NCI-H510A (cell line): Measurements from ENCODE around the gene BBX.

Source experiments
- DNase-seq: peaks from one replicate; lab custom pipeline; 2025; lab: John Stamatoyannopoulos, UW

Gene BBX

DNA sequence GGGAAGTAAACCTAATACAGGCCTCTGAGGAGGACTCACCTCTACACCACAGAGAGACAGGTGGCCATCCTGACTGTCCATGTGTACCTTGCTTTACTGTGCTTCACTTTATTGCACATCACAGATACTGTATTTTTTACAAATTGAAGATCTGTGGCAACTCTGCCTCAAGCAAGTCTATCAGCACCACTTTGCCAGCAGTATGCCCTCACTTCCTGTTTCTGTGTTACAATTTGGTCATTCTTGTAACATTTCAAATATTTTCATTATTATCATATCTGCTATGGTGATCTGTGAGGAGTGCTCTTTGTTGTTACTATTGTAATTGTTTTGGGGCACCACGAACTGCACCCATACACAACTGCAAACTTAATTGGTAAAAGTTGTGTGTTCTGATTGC lies 78.0 kb downstream of the BBX start:
- DNase-seq = no peak

DNA sequence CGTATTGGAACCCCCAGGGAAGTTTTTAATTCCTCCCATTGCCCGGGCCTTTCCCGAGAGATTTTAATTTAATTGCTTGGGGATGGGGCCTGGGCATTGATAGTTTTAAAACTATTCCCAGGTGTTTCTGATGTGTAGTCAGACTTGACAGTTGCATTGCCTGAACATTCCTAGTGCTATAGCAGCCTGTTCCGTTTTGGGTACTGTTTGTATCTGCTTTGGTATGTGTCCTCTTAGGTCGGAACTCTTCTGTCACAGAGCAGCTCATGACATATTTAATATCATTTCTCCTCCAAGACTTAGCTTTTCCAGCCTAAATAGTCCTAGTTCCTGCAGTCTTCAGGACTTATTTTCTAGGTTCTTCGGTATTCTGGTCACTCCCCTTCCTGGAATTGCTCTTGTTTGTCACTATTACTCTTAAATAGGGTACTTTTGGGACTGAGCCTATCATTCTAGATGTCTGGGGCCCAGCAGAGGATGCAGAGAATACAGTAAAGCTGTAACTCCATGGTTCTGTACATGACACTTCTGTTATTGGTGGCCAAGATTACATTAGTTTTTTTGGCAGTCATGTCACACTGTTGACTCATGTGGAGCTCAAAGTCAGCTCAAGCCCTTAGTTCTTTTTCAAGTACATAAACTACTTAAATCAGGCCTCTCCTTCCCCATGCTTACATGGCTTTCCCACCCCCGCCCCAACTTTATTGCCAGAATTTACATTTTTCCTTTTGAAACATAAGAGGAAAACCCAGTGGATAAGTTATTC lies 81.5 kb downstream of the BBX start:
- DNase-seq = no peak

DNA sequence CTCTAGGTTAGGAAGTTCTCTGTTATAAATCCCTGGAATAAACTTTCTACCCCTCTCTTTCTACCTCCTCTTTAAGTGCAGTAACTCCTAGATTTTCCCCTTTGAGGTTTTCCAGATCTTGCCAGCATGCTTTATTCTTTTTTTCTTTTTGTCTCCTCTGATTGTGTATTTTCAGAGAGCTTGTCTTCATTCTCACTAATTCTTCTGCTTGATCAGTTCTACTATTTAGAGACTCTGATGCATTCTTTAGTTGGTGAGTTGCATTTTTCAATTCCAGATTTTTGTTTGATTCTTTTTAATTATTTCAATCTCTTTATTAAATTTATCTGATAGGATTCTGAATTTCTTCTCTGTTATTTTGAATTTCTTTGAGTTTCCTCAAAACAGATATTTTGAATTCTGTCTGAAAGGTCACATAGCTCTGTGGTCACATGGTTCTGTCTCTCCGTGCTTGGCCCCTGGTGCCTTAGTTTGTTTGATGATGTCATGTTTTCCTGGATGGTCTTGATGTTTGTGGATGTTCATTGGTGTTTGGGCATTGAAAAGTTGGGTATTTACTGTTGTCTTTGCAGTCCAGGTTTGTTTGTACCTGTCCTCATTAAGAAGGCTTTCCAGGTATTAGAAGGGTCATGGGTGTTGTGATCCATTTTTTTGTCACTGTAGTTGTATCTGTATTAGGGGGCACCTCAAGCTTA lies 89.2 kb downstream of the BBX start:
- DNase-seq = no peak

DNA sequence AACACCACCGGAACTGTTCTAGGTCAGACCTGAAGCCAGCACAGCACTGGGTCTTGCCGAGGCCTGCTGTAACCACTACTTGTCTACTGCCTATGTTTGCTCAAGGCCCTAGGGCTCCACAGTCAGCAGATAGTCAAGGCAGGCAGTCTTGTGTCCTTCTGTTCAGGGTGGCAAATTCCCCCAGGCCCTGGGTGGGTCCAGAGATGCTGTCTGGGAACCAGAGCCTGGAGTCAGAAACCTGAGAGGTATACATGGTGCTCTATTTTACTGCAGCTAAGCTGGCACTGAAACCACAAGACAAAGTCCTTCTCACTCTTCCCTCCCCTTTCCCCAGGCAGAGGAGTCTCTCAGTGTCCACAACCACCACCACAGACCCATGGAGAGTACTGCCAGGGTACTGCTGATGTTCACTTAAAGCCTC lies 89.9 kb downstream of the BBX start:
- DNase-seq = no peak

DNA sequence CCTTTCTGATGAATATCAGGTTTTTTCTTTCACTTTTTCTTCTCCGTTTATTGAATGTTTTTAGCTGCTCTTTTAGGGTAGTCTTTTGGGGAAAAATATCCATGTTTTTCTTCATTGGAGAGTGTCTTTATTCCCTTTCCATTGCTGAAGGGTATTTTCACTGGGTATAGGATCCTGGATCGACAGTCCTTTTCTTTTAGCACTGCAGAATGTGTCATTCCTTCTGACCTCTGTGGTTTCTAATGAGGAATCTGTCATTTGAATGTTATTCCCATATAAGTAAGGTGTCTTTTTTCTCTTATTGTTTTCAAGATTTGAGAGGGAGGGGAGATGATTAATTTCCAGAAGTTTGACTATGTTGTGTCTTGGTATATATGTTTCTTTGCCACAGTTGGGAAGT lies 96.8 kb downstream of the BBX start:
- no peak for DNase-seq

DNA sequence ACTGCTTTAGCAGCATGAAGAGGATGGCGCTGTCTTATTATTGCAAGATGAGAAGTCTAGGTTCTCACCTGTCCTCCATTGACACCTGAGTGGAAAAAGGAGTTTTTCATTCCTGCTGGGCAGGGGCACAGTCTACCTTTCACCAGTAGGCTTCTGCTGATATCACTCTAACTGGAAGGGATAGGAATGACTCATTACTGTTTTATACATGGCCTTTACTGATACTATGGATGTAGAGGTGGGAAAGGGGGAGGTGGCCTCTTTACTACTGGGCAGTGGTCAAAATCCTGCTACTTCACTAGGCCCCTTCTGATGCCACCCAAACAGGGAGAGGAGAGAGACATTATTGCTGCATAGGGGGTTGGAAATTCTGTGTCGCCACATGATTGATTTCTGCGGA lies 97.8 kb downstream of the BBX start:
- no peak for DNase-seq

DNA sequence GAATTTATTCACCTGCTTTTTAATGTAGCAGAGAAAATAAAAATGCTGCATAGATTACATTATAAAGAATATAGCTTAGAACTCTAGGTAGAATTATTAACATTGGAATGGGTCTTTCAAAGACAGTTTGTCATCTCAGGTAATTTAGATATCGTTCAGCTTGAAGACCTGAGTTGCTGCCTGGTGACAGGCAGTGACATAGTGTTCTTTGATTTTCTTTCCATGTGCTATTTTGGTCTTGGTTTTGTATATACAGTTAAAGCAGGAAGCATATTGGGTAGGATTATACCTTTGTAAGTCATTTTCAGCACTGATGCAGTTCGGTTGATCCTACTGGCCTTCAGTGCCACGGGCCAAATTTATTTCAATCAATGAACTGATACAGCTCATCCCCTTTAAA lies 98.7 kb downstream of the BBX start:
- DNase-seq = no peak

DNA sequence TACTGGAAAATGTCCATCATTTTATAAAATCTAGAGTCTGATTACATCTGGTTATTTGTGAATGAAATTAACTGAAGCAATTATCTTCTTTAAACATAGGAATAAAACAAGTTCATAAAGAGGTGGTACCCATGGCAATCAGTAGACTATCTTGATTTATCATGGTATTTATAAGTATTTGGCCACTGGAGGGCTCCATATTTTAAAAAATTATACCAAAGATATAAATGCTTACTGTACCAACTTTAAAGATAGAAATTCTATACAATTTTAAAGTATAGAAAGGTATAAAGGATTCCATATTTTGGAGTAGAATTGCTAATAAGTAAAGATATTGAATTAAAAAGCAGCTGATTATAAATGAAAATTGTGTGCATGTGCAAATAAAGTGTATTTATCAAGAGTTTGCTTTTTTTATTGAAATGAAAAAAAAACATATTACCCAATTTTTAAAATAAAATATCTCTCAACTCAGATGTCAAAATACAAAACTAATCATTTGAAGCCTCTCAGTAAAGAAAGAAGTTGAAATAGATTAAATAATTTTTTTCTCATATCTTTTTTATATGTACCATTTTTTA lies 105.3 kb downstream of the BBX start:
- no peak for DNase-seq

DNA sequence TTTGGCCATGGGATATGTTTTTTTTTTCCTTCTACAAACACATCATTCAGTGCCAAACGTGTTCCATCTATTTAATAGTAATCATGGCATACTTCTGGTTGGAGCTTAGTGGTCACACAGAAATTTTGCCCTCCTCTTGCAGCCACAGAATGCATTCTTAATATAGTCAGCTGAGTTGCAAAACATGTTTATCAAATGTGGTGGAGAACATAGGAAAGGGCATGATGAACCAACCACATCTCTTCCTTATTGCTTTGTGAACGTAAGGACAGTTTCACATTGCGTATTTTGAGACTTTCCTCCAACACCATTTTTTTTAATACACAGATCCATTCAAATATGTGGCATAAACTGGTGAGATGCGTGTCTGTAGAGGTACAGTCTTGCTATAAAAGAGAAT lies 106.8 kb downstream of the BBX start:
- no peak for DNase-seq

DNA sequence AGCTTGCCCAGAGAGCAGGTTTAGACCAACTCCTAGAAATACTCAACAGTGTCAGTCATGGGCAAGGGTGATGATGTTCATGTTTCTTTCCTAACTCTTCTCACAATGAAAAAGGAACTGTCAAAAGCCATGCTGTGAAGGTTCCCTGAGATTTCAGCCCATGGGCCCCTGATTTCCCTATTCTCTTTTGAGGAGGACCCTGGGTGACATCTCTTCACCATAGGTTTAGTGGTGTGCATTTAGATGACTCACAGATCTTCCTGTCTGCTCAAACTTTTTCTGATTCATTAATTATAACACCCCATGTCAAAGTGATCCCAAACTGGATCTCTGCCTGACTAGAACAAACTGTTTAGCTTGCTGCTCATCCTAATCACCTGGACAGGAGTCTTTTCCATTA lies 108.0 kb downstream of the BBX start:
- DNase-seq = no peak

DNA sequence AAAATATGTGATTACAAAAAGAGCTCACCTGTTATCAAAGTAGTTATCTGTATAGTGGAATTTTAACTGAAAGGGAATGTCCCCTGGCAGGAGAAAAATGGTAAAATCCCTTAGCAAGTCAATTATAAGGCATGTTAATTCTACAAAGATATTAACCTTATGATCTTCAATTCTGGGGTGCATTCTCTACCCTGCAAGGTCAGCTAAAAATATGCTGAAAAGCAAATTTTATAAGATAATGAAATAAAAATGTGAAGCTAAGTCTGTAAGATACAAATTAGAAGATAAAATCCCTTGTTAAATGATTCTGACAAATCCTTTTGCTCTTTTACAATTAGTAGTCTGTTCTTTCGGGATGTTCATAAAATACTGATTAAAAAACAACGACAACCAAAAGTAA lies 109.8 kb downstream of the BBX start:
- DNase-seq = no peak

DNA sequence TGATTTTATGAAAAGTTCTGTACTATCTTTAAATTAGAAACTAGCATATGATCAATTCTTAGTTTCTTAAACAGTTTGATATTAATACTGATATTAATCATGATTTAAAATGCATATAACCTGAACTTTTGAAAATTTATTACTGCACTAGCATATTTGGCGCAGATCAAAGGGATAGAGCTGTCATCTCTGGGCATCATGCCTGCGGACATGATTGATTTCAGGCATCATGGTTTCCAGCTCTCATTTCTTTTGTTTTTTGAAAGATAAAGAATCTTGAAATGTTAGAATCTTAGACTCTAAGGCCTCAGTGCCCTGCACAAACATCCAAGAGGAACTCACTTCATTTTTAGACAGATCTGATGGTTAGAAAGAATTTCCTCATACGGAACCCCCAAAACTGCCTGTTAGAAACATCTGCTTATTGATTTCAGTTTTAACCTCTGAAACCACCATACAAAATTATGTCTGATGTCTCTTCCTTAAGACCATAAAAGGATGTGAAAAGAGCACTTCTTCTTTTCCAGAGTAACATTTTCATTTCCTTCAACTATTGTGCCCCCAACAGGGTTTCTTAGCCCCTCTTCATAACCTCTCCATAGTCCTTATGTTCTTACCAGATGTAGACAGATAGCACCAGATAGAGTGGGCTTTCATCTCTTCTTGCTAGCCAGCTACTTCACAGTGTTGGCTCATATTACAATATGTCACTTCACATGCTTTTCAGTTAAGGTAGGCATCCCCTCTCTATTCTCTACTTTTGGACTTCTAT lies 110.8 kb downstream of the BBX start:
- no peak for DNase-seq

DNA sequence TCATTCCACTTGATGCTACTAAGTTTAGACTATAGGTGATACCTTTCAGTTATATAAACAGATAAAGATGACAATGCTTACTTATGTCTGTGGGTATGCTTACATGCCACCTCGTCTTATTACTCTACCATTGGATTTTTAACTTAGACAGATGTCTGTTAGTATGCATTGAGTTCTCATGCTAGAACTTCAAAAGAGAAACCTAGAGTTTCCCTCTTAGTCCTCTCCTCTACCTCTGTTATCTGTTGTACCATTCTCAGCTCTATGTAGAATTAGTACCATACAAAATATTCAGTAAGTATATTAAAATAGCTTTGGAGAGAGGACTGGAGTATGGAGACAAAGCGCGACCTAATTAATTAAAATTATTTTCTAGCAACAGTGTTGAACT lies 111.3 kb downstream of the BBX start:
- no peak for DNase-seq

DNA sequence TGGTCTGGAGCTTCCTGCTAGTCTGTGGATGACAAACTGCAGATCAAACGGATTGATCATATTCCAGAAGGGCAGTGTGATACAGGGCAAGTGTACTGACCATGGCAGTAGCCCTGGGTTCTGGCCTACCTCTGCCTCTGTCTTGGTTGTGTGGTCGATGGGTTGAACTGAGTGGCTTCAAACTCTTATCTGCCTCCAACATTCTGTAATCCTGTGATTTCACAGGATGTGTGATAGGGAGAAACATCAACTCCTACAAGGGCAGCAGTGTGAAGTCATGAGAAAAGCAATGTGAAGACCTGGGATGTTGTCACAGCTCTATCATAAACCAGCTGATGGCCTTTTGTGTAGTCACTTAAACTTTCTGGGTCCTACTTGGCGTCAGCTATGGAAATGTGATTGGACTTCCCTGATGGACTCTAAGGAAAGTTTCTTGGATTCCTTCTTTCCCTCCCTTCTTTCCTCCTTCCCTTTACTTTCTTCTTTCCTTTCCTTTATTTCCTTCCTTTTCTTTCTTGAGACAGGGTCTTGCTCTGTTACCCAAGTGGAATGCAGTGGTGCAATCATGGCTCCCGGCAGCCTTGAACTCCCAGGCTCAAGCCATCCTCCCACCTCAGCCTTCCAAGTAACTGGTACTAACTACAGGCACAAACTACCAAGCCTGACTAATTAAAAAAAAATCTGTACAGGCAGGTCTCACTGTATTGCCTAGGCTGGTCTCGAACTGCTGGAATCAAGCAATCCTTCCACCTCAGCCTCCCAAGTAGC lies 114.8 kb downstream of the BBX start:
- DNase-seq = no peak

DNA sequence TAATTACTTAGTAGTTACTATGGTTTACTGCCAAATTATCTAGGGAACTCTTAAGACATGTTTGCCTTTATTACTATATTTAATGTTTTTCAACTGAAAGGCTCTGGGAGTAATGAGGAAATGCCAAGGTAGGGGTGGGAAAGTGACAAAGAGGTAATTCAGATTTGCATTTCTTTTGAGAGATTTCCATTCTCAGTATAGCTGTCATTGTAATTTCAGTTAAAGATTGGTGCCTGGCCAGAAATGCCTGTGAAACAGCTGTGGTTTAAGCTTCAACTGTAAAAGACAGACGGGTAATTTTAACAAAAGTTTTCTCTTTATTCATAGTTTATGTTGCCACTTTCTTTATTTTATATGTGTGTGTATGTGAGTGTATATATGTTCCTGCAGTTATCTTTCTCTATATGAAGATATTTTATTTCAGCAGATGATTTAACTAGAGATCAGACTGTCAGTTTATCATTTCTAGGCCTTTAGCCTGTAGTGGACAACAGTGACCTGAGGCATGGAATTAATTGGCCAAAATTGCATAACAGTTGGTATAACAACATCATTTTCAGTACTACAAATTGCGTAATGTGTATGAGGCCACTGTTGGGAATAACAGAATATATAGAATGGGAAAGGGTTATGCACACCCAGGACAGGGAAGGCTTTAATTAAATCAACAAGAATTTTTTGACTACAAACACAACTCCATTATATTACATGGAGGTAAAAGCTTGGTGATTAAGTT lies 119.0 kb downstream of the BBX start:
- DNase-seq = no peak

DNA sequence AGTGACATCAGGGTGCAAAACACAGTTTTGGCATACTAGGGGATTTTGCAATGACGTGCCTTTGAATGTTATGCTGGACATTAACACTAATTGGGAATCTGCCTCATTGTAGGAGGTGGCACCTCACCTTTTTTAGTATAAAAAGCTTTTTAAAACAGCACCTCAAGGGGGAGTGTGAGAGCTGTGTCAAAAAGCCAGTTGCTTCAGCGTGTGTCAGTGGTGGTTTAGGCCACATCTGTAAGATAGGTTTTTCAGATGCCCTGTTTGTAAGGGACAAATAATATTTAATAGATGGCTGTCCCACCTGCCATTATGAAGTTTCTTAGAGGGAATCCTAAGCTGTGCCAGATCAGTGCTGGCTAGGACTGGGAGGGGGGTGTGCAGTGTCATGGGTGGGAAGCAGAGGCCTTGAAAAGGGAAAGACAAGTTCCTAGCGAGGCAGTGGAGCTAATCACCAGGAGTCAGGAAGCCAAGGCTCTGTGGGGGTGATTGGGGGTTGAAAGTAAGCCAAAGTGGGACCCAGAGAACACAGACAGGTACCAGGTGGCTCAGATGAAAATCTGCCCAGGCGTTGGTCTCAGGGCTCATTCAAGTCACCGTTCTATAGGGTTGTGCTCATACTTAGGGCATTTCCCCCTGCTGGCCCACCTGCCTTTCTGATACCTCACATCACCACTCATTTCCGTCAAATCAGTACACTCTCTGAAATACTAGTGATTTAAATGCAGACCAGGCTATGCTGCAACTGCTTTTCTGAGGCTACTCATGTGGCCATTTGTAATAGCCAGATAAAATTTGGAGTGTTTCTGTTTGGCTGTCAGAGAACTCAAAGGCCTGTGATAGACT lies 120.5 kb downstream of the BBX start:
- DNase-seq = no peak

DNA sequence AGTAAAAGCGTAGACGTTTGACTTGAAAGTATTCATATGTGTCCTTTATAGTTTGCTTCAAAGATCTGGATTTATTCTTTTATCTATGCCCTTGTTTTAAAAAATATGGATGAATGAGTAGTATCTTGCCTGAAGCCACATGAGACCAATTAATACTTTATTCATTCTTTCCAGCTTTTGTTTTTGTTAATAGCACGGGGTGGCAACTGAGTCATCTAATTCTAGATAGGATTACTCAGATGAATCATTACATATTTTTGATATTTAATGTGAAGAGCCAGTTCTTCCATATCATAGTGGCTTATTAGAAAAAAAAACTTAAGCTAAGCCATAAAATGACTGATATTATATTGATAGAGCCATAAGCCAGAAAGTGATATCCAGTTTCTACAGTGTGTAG lies 121.9 kb downstream of the BBX start:
- DNase-seq = no peak

DNA sequence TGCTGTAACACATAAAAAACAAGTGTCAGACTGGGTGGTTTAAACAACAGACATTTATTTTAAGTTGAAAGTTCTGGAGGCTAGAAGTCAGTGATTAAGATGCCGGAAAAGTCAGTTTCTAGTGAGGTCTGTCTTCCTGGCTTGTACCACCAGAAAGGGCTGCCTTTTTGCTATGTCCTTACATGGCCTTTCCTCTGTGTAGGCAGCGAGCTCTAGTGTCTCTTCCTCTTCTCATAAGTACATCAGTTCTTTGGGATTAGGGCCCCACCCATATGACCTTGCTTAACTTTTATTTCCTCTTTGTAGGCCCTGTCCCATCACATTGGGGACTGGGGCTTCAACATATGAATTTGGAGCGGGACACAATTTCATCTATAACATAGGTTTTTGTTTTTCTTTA lies 128.0 kb downstream of the BBX start:
- no peak for DNase-seq

DNA sequence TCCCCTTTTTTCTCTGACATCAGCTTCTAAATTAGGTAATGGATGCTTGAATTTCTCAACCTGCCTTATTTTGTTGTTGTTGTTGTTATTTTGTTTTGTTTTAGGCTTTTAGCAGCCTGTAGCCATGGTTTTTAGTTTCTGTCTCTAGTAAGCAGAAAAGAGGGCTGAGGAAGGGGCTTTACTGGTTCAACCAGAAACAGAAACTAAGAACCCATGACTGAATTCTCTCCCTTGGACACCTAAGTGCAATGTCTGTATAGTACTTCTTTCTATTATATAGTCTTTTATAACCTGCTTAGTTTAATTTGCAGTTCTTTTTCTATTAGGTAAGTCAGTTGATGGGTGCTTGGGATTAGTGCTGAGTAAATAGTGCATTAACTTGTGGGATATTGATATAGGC lies 129.0 kb downstream of the BBX start:
- DNase-seq = no peak

DNA sequence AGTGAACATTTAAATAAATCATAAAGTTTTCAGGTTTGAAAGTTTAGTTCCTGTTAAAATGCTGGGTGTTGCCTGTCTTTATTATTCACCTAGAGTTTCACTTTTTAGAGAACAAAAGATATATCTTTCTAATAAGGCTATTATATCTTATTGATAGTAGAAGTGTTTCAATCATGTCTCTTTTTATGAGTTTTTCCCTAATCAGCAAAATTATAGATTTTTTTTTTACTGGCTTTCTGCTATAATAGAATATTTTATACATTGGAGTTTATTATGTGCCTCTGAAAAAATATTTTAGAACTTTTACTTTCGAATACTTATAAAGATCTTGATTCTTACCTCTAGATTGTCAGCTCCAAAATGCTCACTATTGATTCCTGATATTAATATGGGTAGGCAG lies 131.5 kb downstream of the BBX start:
- DNase-seq = no peak
